IgD-negative memory B cell (primary cell): ENCODE measurements around the gene CCDC61. TPM values are rescaled to one million over a fixed set of nuclear protein-coding genes. Genes with fewer than 3 reads are reported as not detected.

ENCODE experiments used
- H3K27ac Mint-ChIP-seq, 3 donors: one replicate each; pipeline ENCODE4 v1.8.0; 2020 to 2022; ENCODE audit warnings: mild to moderate bottlenecking in 3 of 3, mixed read lengths in 3 of 3, moderate library complexity in 1 of 3
- H3K27me3 Mint-ChIP-seq: one replicate; pipeline ENCODE4 v1.8.0; 2021; ENCODE audit warnings: mixed read lengths
- H3K36me3 Mint-ChIP-seq: one replicate; pipeline ENCODE4 v1.8.0; 2020; ENCODE audit warnings: mild to moderate bottlenecking, mixed read lengths
- H3K4me1 Mint-ChIP-seq, 3 donors: one replicate each; pipeline ENCODE4 v1.8.0; 2020 to 2022; ENCODE audit warnings: mixed read lengths in 3 of 3, mild to moderate bottlenecking in 1 of 3
- H3K4me3 Mint-ChIP-seq, 4 donors: one replicate each; pipeline ENCODE4 v1.8.0; 2020 to 2022; ENCODE audit warnings: mild to moderate bottlenecking in 4 of 4, mixed read lengths in 4 of 4, moderate library complexity in 3 of 4
- H3K9me3 Mint-ChIP-seq, 3 donors: one replicate each; pipeline ENCODE4 v1.8.0; 2020 to 2021; ENCODE audit warnings: mixed read lengths in 3 of 3, mild to moderate bottlenecking in 1 of 3
- polyA plus RNA-seq: library from polyadenylated mRNA; unstranded; fragments of 300-500 nt; fragmentation: Illumina TruSeq; gene quantifications from one replicate; pipeline ENCODE4 v1.2.3, GENCODE V29; 2021

CCDC61 gene
- polyA plus RNA-seq: 8.7 TPM

GRCh38 chr19:45994998-45995714, at the start of gene CCDC61:
CCDC61 (plus strand) TSS chr19:45995467; CDS start chr19:46003019, 7,552 bp downstream.
- Mint-ChIP-seq H3K9me3 (no peaks in the 10 kb centered on the region), H3K27me3 (peaks cover 7% of the 10 kb centered on the region), H3K36me3 (peaks cover 6% of the 10 kb centered on the region), H3K27ac (no peak within 1 kb of the TSS), H3K4me3 (peak within 1 kb of the TSS in 1 of 4 donors; percentile 77), H3K4me1 (peaks cover 5 to 20% (median 18%) of the 10 kb centered on the region in 3 donors)

GRCh38 chr19:45947926-45948325, 47.3 kb upstream of the CCDC61 start:
- peaks cover 27% of the 10 kb centered on the region for H3K27me3 Mint-ChIP-seq
- no peak overlapping the region for H3K4me3 Mint-ChIP-seq
- H3K9me3 Mint-ChIP-seq: peaks cover 0 to 5% (median 3%) of the 10 kb centered on the region in 3 donors
- H3K36me3 Mint-ChIP-seq: no peaks in the 10 kb centered on the region
- peaks cover 0 to 1% (median 0%) of the 10 kb centered on the region in 3 donors for H3K4me1 Mint-ChIP-seq
- H3K27ac Mint-ChIP-seq: no peak overlapping the region

GRCh38 chr19:45952341-45952685, 43.0 kb upstream of the CCDC61 start:
- no peaks in the 10 kb centered on the region for H3K36me3 Mint-ChIP-seq
- peaks cover 3 to 7% (median 3%) of the 10 kb centered on the region in 3 donors for H3K4me1 Mint-ChIP-seq
- peaks cover 26% of the 10 kb centered on the region for H3K27me3 Mint-ChIP-seq
- no peak overlapping the region for H3K27ac Mint-ChIP-seq
- H3K4me3 Mint-ChIP-seq: peak overlapping the region in 2 of 4 donors; percentile 69 to 88
- peaks cover 7 to 11% (median 9%) of the 10 kb centered on the region in 3 donors for H3K9me3 Mint-ChIP-seq

GRCh38 chr19:45952686-45953505, 42.4 kb upstream of the CCDC61 start:
- H3K27ac Mint-ChIP-seq: peak overlapping the region in 1 of 3 donors; percentile 62

GRCh38 chr19:45953676-45954075, 41.6 kb upstream of the CCDC61 start:
- H3K27me3 Mint-ChIP-seq: peaks cover 30% of the 10 kb centered on the region
- H3K9me3 Mint-ChIP-seq: peaks cover 7 to 11% (median 9%) of the 10 kb centered on the region in 3 donors
- peaks cover 3 to 7% (median 3%) of the 10 kb centered on the region in 3 donors for H3K4me1 Mint-ChIP-seq
- no peaks in the 10 kb centered on the region for H3K36me3 Mint-ChIP-seq
- H3K27ac Mint-ChIP-seq: no peak overlapping the region
- H3K4me3 Mint-ChIP-seq: peak overlapping the region in 1 of 4 donors; percentile 85

More at GRCh38 chr19:45952686-45953505, 42.4 kb upstream of the CCDC61 start:
- Mint-ChIP-seq H3K36me3 (no peaks in the 10 kb centered on the region), H3K4me3 (peak overlapping the region; percentile 35 to 85 (median 72)), H3K27me3 (peaks cover 25% of the 10 kb centered on the region), H3K9me3 (peaks cover 7 to 11% (median 9%) of the 10 kb centered on the region in 3 donors), H3K4me1 (peaks cover 3 to 7% (median 3%) of the 10 kb centered on the region in 3 donors)

GRCh38 chr19:45954156-45954555, 41.1 kb upstream of the CCDC61 start:
- H3K9me3 Mint-ChIP-seq: peaks cover 7 to 11% (median 9%) of the 10 kb centered on the region in 3 donors
- no peaks in the 10 kb centered on the region for H3K36me3 Mint-ChIP-seq
- peaks cover 29% of the 10 kb centered on the region for H3K27me3 Mint-ChIP-seq
- H3K4me3 Mint-ChIP-seq: no peak overlapping the region
- no peak overlapping the region for H3K27ac Mint-ChIP-seq
- H3K4me1 Mint-ChIP-seq: peaks cover 3 to 7% (median 3%) of the 10 kb centered on the region in 3 donors

GRCh38 chr19:45955905-45956608, 39.2 kb upstream of the CCDC61 start:
- Mint-ChIP-seq H3K27me3 (peaks cover 22% of the 10 kb centered on the region), H3K36me3 (no peaks in the 10 kb centered on the region), H3K4me1 (peaks cover 3 to 7% (median 6%) of the 10 kb centered on the region in 3 donors), H3K9me3 (peaks cover 7 to 11% (median 9%) of the 10 kb centered on the region in 3 donors), H3K27ac (no peak overlapping the region), H3K4me3 (no peak overlapping the region)

- peaks cover 25% of the 10 kb centered on the region for H3K27me3 Mint-ChIP-seq
- peaks cover 6% of the 10 kb centered on the region in 3 donors for H3K9me3 Mint-ChIP-seq
- H3K36me3 Mint-ChIP-seq: no peaks in the 10 kb centered on the region
- peaks cover under 1 to 8% (median 4%) of the 10 kb centered on the region in 3 donors for H3K4me1 Mint-ChIP-seq
- peak overlapping the region in 1 of 4 donors; percentile 19 for H3K4me3 Mint-ChIP-seq
- no peak overlapping the region for H3K27ac Mint-ChIP-seq
Measured at GRCh38 chr19:45958320-45958719, 36.9 kb upstream of the CCDC61 start.

- Mint-ChIP-seq H3K27me3 (peaks cover 23% of the 10 kb centered on the region), H3K9me3 (peaks cover 0 to 6% (median 2%) of the 10 kb centered on the region in 3 donors), H3K36me3 (no peaks in the 10 kb centered on the region), H3K4me1 (peaks cover 0 to 8% (median 3%) of the 10 kb centered on the region in 3 donors), H3K4me3 (no peak overlapping the region), H3K27ac (no peak overlapping the region)
Measured at GRCh38 chr19:45958769-45959516, 36.3 kb upstream of the CCDC61 start.

GRCh38 chr19:45959517-45960025, 35.7 kb upstream of the CCDC61 start:
- peaks cover 0 to 6% (median 1%) of the 10 kb centered on the region in 3 donors for H3K9me3 Mint-ChIP-seq
- H3K27me3 Mint-ChIP-seq: peaks cover 24% of the 10 kb centered on the region
- H3K4me3 Mint-ChIP-seq: no peak overlapping the region

GRCh38 chr19:45960595-45961235, 34.6 kb upstream of the CCDC61 start:
- no peak overlapping the region for H3K4me3 Mint-ChIP-seq
- H3K27ac Mint-ChIP-seq: no peak overlapping the region
- no peaks in the 10 kb centered on the region for H3K9me3 Mint-ChIP-seq
- peaks cover 0 to 8% (median 0%) of the 10 kb centered on the region in 3 donors for H3K4me1 Mint-ChIP-seq
- no peaks in the 10 kb centered on the region for H3K36me3 Mint-ChIP-seq
- H3K27me3 Mint-ChIP-seq: peaks cover 25% of the 10 kb centered on the region

More at GRCh38 chr19:45959517-45960025, 35.7 kb upstream of the CCDC61 start:
- Mint-ChIP-seq H3K36me3 (no peaks in the 10 kb centered on the region), H3K27ac (no peak overlapping the region), H3K4me1 (peaks cover 0 to 8% (median 3%) of the 10 kb centered on the region in 3 donors)

- Mint-ChIP-seq H3K4me1 (peaks cover 0 to 8% (median 0%) of the 10 kb centered on the region in 3 donors), H3K27ac (no peak overlapping the region), H3K9me3 (no peaks in the 10 kb centered on the region), H3K36me3 (no peaks in the 10 kb centered on the region), H3K27me3 (peaks cover 28% of the 10 kb centered on the region), H3K4me3 (no peak overlapping the region)
Measured at GRCh38 chr19:45962021-45962420, 33.2 kb upstream of the CCDC61 start.

GRCh38 chr19:45967246-45967645, 28.0 kb upstream of the CCDC61 start:
- Mint-ChIP-seq H3K36me3 (no peaks in the 10 kb centered on the region), H3K4me3 (no peak overlapping the region), H3K9me3 (peaks cover 0 to 7% (median 0%) of the 10 kb centered on the region in 3 donors), H3K27me3 (peaks cover 53% of the 10 kb centered on the region), H3K27ac (no peak overlapping the region), H3K4me1 (peaks cover 5 to 9% (median 5%) of the 10 kb centered on the region in 3 donors)
